SH-SY5Y (cell line): ENCODE results near the gene CHST7.

Source experiments
- GATA2 ChIP-seq: IDR thresholded peaks from 2 replicates; pipeline ENCODE4 v1.6.1; 2011; ENCODE audit warnings: mild to moderate bottlenecking, low read depth, low read length
- GATA3 ChIP-seq: IDR thresholded peaks from 2 replicates; pipeline ENCODE4 v1.6.1; 2011; ENCODE audit warnings: low read depth, mild to moderate bottlenecking, low read length, moderate library complexity

DNA sequence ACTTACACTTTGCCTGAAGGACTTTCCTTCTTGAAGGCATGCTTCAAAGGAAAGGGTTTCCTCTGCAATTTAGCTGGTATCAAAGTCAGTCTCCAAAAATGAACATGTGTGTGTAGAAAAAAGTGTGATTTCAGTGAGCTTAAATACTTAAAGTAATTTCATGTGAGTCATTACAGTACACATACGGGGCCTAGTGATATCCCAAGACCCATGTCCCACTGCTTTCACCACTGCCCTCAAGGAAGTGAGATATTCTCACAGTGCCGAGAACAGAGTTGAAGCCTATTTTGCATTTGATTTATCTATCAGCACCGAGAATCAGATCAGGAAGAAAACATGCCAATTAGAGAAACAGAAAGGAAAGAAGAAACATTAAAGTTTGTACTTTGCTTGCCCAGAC is 61.0 kb downstream of the CHST7 start:
- TF ChIP-seq GATA2 (no peak), GATA3 (no peak)
